GM12872 (cell line): Measurements from ENCODE around the gene NDUFV1.
A peak's percentile ranks its signal among the peaks of the same experiment; 100 is the strongest.

Experiments
- CTCF ChIP-seq: IDR thresholded peaks from 3 replicates; pipeline ENCODE4 v1.5.1; 2011; ENCODE audit warnings: low read depth, mild to moderate bottlenecking, low read length, moderate library complexity; ENCODE audit not compliant: insufficient read depth

The NDUFV1 gene

DNA sequence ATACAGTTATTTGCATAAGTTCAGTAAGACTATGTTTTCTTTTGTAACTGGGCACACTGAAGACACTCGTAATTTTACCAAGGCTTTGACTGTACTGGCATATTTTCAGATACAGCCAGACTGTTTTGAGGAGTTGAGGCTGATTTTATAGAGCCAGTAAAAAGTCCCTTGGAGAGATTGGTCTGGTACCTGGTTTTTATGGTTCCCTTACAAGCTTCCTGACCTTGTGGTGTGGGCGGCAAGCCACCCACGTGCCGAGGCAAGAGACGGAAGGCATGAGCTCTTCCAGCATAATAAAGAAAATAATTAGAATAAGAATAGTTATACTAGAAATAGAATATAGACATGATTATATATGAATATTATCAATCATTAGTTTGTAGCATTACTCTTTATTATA is 34.4 kb upstream of the NDUFV1 start:
- TF ChIP-seq CTCF = no peak

DNA sequence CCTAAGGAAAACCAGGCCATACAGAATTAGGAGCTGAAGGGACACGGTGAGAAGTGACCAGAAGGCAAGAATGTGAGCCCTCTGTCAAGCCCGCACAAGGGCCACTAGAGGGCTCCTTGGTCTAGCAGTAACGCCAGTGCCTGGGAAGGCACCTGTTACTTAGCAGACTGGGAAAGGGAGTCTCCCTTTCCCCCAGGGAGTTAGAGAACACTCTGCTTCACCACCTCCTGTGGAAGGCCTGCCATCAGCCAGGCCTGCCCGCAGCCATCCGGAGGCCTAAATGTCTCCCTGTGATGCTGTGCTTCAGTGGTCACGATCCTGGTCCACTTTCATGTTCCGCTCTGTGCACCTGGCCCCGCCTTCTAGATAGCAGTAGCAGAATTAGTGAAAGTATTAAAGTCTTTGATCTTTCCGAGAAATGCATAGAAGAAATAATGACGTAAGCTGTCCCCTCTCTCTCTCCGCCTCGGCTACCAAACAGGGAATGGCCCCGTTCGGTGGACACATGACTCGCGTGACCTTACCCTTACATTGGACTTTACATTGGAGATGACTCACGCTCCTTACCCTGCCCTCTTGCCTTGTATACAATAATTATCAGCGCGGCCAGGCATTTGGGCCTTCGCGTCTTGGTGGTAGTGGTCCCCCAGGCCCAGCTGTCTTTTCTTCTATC is 33.9 kb upstream of the NDUFV1 start:
- peak; percentile 84 for TF ChIP-seq CTCF

GRCh38 chr11:67574938-67575337 is 31.8 kb upstream of the NDUFV1 start:
- TF ChIP-seq CTCF = no peak

GRCh38 chr11:67576735-67577475 is 29.8 kb upstream of the NDUFV1 start:
- peak; percentile 45; the same call in 2 of the 3 replicates for TF ChIP-seq CTCF

- TF ChIP-seq CTCF = no peak
Observed at GRCh38 chr11:67577951-67578350, 28.8 kb upstream of the NDUFV1 start.

DNA sequence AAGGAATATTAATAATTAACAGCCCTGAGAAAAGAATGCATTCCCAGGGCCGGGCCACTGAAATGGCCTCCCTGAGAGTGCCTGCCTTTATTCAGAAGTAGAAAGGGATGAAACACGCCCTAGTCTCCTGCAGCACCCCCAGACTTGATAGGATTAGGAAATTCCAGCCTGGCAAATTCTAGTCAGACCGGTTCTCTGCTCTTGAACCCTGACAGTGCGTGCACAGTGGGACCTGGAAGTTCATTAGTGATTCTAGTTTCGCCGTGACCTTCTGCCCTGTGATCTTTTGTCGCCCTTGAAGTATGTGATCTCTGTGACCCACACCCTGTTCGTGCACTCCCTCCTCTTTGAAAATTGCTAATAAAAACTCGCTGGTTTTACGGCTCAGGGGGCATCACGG is 25.3 kb upstream of the NDUFV1 start:
- no peak for TF ChIP-seq CTCF

- no peak for TF ChIP-seq CTCF
Observed at GRCh38 chr11:67582011-67582410, 24.7 kb upstream of the NDUFV1 start.
